Lung (tissue), 5 donors: ENCODE measurements around the gene KRTAP1-3. TPM values are rescaled to one million over a fixed set of nuclear protein-coding genes. Genes with fewer than 3 reads are reported as not detected.

Experiments
- polyA plus RNA-seq, 2 donors: library from polyadenylated mRNA; stranded (reverse); fragments of 200-250 nt; gene quantifications; one replicate each; pipeline ENCODE4 v1.2.1, GENCODE V29; 2013
- small RNA-seq: library from RNA; depleted of rRNA; stranded (forward); fragments of <200 nt; gene quantifications from one replicate; pipeline ENCODE3, GENCODE V24; 2014; ENCODE audit warnings: low replicate concordance
- total RNA-seq, 2 donors: library from RNA; depleted of rRNA in 1 of 2; stranded (reverse); fragments of >200 nt in 1 of 2; gene quantifications; one replicate each; pipeline ENCODE4 v1.2.1, GENCODE V29; 2014 to 2021
- donor health status: Bipolar disorder and iron deficiency.
- donor health status: healthy.
- donor health status: DM: yes; HTN: yes; CAD: no.

KRTAP1-3 gene
- total and polyA plus RNA-seq, 4 donors = not detected

Small RNA genes lying within 50 kb of the gene (small RNA-seq; reads per million reads assigned to genes)
- not detected for gene KRTAP3-4P

Other genes starting within 250 kb of the KRTAP1-3 start
Only the 30 nearest of the 37 such genes appear.
- not detected for gene KRT12, start 167.7 kb downstream of the KRTAP1-3 start, total RNA-seq
- gene KRT12, start 167.7 kb downstream of the KRTAP1-3 start, polyA plus RNA-seq = not detected
- gene KRT20, start 149.6 kb downstream of the KRTAP1-3 start, total RNA-seq = under 1 TPM in 1 of 2 donors, not detected in 1; 0.31 TPM
- under 1 TPM in 1 of 2 donors, not detected in 1; 0.24 TPM for gene KRT20, start 149.6 kb downstream of the KRTAP1-3 start, polyA plus RNA-seq
- 1 to 10 TPM; 1.3 to 2.0 TPM for gene KRT23, start 97.2 kb downstream of the KRTAP1-3 start, total RNA-seq
- 1 to 10 TPM; 1.9 to 9.4 TPM for gene KRT23, start 97.2 kb downstream of the KRTAP1-3 start, polyA plus RNA-seq
- gene KRT39, start 67.9 kb downstream of the KRTAP1-3 start, total RNA-seq = not detected
- not detected for gene KRT39, start 67.9 kb downstream of the KRTAP1-3 start, polyA plus RNA-seq
- gene KRT40, start 50.5 kb downstream of the KRTAP1-3 start, total RNA-seq = not detected
- under 1 TPM; 0.09 to 0.31 TPM for gene KRT40, start 50.5 kb downstream of the KRTAP1-3 start, polyA plus RNA-seq
- gene KRTAP3-3, start 40.7 kb downstream of the KRTAP1-3 start, total RNA-seq = not detected
- gene KRTAP3-3, start 40.7 kb downstream of the KRTAP1-3 start, polyA plus RNA-seq = not detected
- gene KRTAP3-2, start 35.0 kb downstream of the KRTAP1-3 start, total RNA-seq = not detected
- under 1 TPM in 1 of 2 donors, not detected in 1; 0.94 TPM for gene KRTAP3-2, start 35.0 kb downstream of the KRTAP1-3 start, polyA plus RNA-seq
- gene KRTAP3-1, start 25.7 kb downstream of the KRTAP1-3 start, total RNA-seq = not detected
- not detected for gene KRTAP3-1, start 25.7 kb downstream of the KRTAP1-3 start, polyA plus RNA-seq
- gene KRTAP1-5, start 7.7 kb downstream of the KRTAP1-3 start, total RNA-seq = not detected
- gene KRTAP1-5, start 7.7 kb downstream of the KRTAP1-3 start, polyA plus RNA-seq = not detected
- not detected for gene KRTAP1-4, start 4.7 kb downstream of the KRTAP1-3 start, total RNA-seq
- not detected for gene KRTAP1-4, start 4.7 kb downstream of the KRTAP1-3 start, polyA plus RNA-seq
- gene KRTAP1-1, start 6.6 kb upstream of the KRTAP1-3 start, total RNA-seq = not detected
- not detected for gene KRTAP1-1, start 6.6 kb upstream of the KRTAP1-3 start, polyA plus RNA-seq
- gene KRTAP2-1, start 12.4 kb upstream of the KRTAP1-3 start, total RNA-seq = not detected
- not detected for gene KRTAP2-1, start 12.4 kb upstream of the KRTAP1-3 start, polyA plus RNA-seq
- not detected for gene KRTAP2-2, start 20.4 kb upstream of the KRTAP1-3 start, total RNA-seq
- not detected for gene KRTAP2-2, start 20.4 kb upstream of the KRTAP1-3 start, polyA plus RNA-seq
- gene KRTAP2-3, start 25.2 kb upstream of the KRTAP1-3 start, total RNA-seq = not detected
- gene KRTAP2-3, start 25.2 kb upstream of the KRTAP1-3 start, polyA plus RNA-seq = not detected
- not detected for gene KRTAP2-4, start 31.0 kb upstream of the KRTAP1-3 start, total RNA-seq
- not detected for gene KRTAP2-4, start 31.0 kb upstream of the KRTAP1-3 start, polyA plus RNA-seq
- not detected for gene KRTAP4-7, start 49.3 kb upstream of the KRTAP1-3 start, total RNA-seq
- gene KRTAP4-7, start 49.3 kb upstream of the KRTAP1-3 start, polyA plus RNA-seq = not detected
- gene KRTAP4-8, start 63.3 kb upstream of the KRTAP1-3 start, total RNA-seq = not detected
- not detected for gene KRTAP4-8, start 63.3 kb upstream of the KRTAP1-3 start, polyA plus RNA-seq
- not detected for gene KRTAP4-16, start 67.3 kb upstream of the KRTAP1-3 start, total RNA-seq
- not detected for gene KRTAP4-16, start 67.3 kb upstream of the KRTAP1-3 start, polyA plus RNA-seq
- gene KRTAP4-9, start 70.5 kb upstream of the KRTAP1-3 start, total RNA-seq = not detected
- not detected for gene KRTAP4-9, start 70.5 kb upstream of the KRTAP1-3 start, polyA plus RNA-seq
- under 1 TPM in 1 of 2 donors, not detected in 1; 0.34 TPM for gene KRTAP4-11, start 83.5 kb upstream of the KRTAP1-3 start, total RNA-seq
- gene KRTAP4-11, start 83.5 kb upstream of the KRTAP1-3 start, polyA plus RNA-seq = not detected
- gene KRTAP4-12, start 89.3 kb upstream of the KRTAP1-3 start, total RNA-seq = not detected
- not detected for gene KRTAP4-12, start 89.3 kb upstream of the KRTAP1-3 start, polyA plus RNA-seq
- gene KRTAP4-6, start 105.7 kb upstream of the KRTAP1-3 start, total RNA-seq = not detected
- gene KRTAP4-6, start 105.7 kb upstream of the KRTAP1-3 start, polyA plus RNA-seq = not detected
- not detected for gene KRTAP4-5, start 115.0 kb upstream of the KRTAP1-3 start, total RNA-seq
- not detected for gene KRTAP4-5, start 115.0 kb upstream of the KRTAP1-3 start, polyA plus RNA-seq
- gene KRTAP4-4, start 125.9 kb upstream of the KRTAP1-3 start, total RNA-seq = not detected
- gene KRTAP4-4, start 125.9 kb upstream of the KRTAP1-3 start, polyA plus RNA-seq = not detected
- not detected for gene KRTAP4-3, start 133.3 kb upstream of the KRTAP1-3 start, total RNA-seq
- gene KRTAP4-3, start 133.3 kb upstream of the KRTAP1-3 start, polyA plus RNA-seq = not detected
- not detected for gene KRTAP4-2, start 143.3 kb upstream of the KRTAP1-3 start, total RNA-seq
- gene KRTAP4-2, start 143.3 kb upstream of the KRTAP1-3 start, polyA plus RNA-seq = not detected
- gene KRTAP4-1, start 150.0 kb upstream of the KRTAP1-3 start, total RNA-seq = not detected
- gene KRTAP4-1, start 150.0 kb upstream of the KRTAP1-3 start, polyA plus RNA-seq = not detected
- gene KRTAP9-1, start 155.0 kb upstream of the KRTAP1-3 start, total RNA-seq = not detected
- gene KRTAP9-1, start 155.0 kb upstream of the KRTAP1-3 start, polyA plus RNA-seq = not detected
- gene KRTAP9-2, start 191.8 kb upstream of the KRTAP1-3 start, total RNA-seq = not detected
- not detected for gene KRTAP9-2, start 191.8 kb upstream of the KRTAP1-3 start, polyA plus RNA-seq
- not detected for gene KRTAP9-3, start 197.6 kb upstream of the KRTAP1-3 start, total RNA-seq
- not detected for gene KRTAP9-3, start 197.6 kb upstream of the KRTAP1-3 start, polyA plus RNA-seq